Lung (tissue), 12 donors: ENCODE measurements around the gene PLB1. TPM values are rescaled to one million over a fixed set of nuclear protein-coding genes. Genes with fewer than 3 reads are reported as not detected.

Source experiments
- ATAC-seq: fragments of 200-7000 bp; cut with Tn5 transposase; one replicate; pipeline ENCODE4 v1.9.1; 2020; ENCODE audit warnings: moderate number of reproducible peaks; ENCODE audit not compliant: insufficient read depth, low FRiP score
- DNase-seq, 3 donors: peaks; one replicate each; pipeline ENCODE4 v3.0.0-alpha.2; 2013 to 2017
- H3K27ac ChIP-seq, 2 donors: one replicate each; pipeline ENCODE4 v1.5.1; 2013; ENCODE audit warnings: mild to moderate bottlenecking in 2 of 2, moderate library complexity in 2 of 2, control low read depth in 1 of 2, inconsistent platforms in 1 of 2, low read depth in 1 of 2, low read length in 1 of 2
- H3K27me3 ChIP-seq, 3 donors: one replicate each; pipeline ENCODE4 v1.5.1; 2013; ENCODE audit warnings: low read length in 2 of 3; ENCODE audit not compliant: control insufficient read depth in 3 of 3, insufficient read depth in 3 of 3
- H3K36me3 ChIP-seq, 4 donors: one replicate each; pipeline ENCODE4 v1.5.1; 2013; ENCODE audit warnings: low read length in 4 of 4, mild to moderate bottlenecking in 1 of 4, moderate library complexity in 1 of 4; ENCODE audit not compliant: control insufficient read depth in 4 of 4, insufficient read depth in 4 of 4
- H3K4me1 ChIP-seq, 5 donors: one replicate each; pipeline ENCODE4 v1.5.1; 2013; ENCODE audit warnings: low read length in 5 of 5, mild to moderate bottlenecking in 2 of 5, moderate library complexity in 1 of 5; ENCODE audit not compliant: control insufficient read depth in 5 of 5, insufficient read depth in 5 of 5
- H3K4me3 ChIP-seq: one replicate; pipeline ENCODE4 v1.5.1; 2013; ENCODE audit warnings: mild to moderate bottlenecking, control low read depth, moderate library complexity
- H3K9ac ChIP-seq, 2 donors: one replicate each; pipeline ENCODE4 v1.5.1; 2013; ENCODE audit warnings: low read length in 2 of 2, control low read depth in 1 of 2; ENCODE audit not compliant: insufficient read depth in 1 of 2
- H3K9me3 ChIP-seq, 4 donors: one replicate each; pipeline ENCODE4 v1.5.1; 2013; ENCODE audit warnings: low read length in 3 of 4, mild to moderate bottlenecking in 1 of 4, moderate library complexity in 1 of 4; ENCODE audit not compliant: control insufficient read depth in 4 of 4, insufficient read depth in 3 of 4
- CTCF ChIP-seq: IDR thresholded peaks from 2 replicates; pipeline ENCODE4 v1.5.1; 2012; ENCODE audit warnings: mild to moderate bottlenecking; ENCODE audit errors: control extremely low read depth, extremely low read depth
- WGBS, 2 donors: extraction: QIAGEN DNeasy Blood & Tissue Kit; methylation state at CpG; one replicate each; pipeline ENCODE4 v1.1.7; 2013; 5-methylcytosine and 5-hydroxymethylcytosine counted together
- polyA plus RNA-seq, 2 donors: library from polyadenylated mRNA; stranded (reverse); fragments of 200-250 nt; gene quantifications; one replicate each; pipeline ENCODE4 v1.2.1, GENCODE V29; 2013
- total RNA-seq, 2 donors: library from RNA; depleted of rRNA in 1 of 2; stranded (reverse); fragments of >200 nt in 1 of 2; gene quantifications; one replicate each; pipeline ENCODE4 v1.2.1, GENCODE V29; 2014 to 2021
- donor health status: control.
- donor health status: control.
- donor health status: Bipolar disorder and iron deficiency.
- donor health status: healthy.
- donor health status: DM: yes; HTN: yes; CAD: no.

Gene PLB1
- total and polyA plus RNA-seq, 4 donors = 1.0 to 10.3 (median 6.7) TPM

GRCh38 chr2:28647682-28648081, 151.8 kb downstream of the PLB1 start:
- no peak for TF ChIP-seq CTCF
- Histone ChIP-seq H3K9ac (no peak overlapping the region), H3K4me1 (peaks cover 0 to 28% (median 10%) of the 10 kb centered on the region in 5 donors), H3K4me3 (no peak overlapping the region), H3K27me3 (no peaks in the 10 kb centered on the region), H3K27ac (no peak overlapping the region), H3K9me3 (no peaks in the 10 kb centered on the region), H3K36me3 (no peaks in the 10 kb centered on the region)
- 76% methylated on average over 4 of the region's 4 CpGs for WGBS, 2 donors
- DNase-seq (no peak), ATAC-seq (no peak)

- Histone ChIP-seq H3K9ac (no peak overlapping the region), H3K27me3 (no peaks in the 10 kb centered on the region), H3K36me3 (no peaks in the 10 kb centered on the region), H3K4me3 (no peak overlapping the region), H3K27ac (no peak overlapping the region), H3K9me3 (no peaks in the 10 kb centered on the region), H3K4me1 (peaks cover 0 to 26% (median 10%) of the 10 kb centered on the region in 5 donors)
- ATAC-seq = no peak
- DNase-seq = peak in 1 of 3 donors; percentile 31
- no peak for TF ChIP-seq CTCF
- WGBS, 2 donors = 65 to 82% methylated on average over 3 of the region's 3 CpGs
These were observed 152.3 kb downstream of the PLB1 start for GRCh38 chr2:28648147-28648546.

- Histone ChIP-seq H3K27ac (no peak overlapping the region), H3K4me1 (peaks cover 0 to 19% (median 7%) of the 10 kb centered on the region in 5 donors), H3K27me3 (no peaks in the 10 kb centered on the region), H3K36me3 (no peaks in the 10 kb centered on the region), H3K9me3 (no peaks in the 10 kb centered on the region), H3K9ac (no peak overlapping the region), H3K4me3 (no peak overlapping the region)
- no peak for TF ChIP-seq CTCF
- ATAC-seq (no peak), DNase-seq (no peak)
- WGBS, 2 donors = 74 to 83% methylated on average over 4 of the region's 4 CpGs
These were observed 153.0 kb downstream of the PLB1 start for GRCh38 chr2:28648671-28649395.
